Measurements from ENCODE around the gene CBY3. TPM values are rescaled to one million over a fixed set of nuclear protein-coding genes. Genes with fewer than 3 reads are reported as not detected.

The CBY3 gene
- total and polyA plus RNA-seq, 2 of the 13 experiments (the other 11 are each of a cell fraction or from before 2014, with no cell fraction given) = not detected

DNA sequence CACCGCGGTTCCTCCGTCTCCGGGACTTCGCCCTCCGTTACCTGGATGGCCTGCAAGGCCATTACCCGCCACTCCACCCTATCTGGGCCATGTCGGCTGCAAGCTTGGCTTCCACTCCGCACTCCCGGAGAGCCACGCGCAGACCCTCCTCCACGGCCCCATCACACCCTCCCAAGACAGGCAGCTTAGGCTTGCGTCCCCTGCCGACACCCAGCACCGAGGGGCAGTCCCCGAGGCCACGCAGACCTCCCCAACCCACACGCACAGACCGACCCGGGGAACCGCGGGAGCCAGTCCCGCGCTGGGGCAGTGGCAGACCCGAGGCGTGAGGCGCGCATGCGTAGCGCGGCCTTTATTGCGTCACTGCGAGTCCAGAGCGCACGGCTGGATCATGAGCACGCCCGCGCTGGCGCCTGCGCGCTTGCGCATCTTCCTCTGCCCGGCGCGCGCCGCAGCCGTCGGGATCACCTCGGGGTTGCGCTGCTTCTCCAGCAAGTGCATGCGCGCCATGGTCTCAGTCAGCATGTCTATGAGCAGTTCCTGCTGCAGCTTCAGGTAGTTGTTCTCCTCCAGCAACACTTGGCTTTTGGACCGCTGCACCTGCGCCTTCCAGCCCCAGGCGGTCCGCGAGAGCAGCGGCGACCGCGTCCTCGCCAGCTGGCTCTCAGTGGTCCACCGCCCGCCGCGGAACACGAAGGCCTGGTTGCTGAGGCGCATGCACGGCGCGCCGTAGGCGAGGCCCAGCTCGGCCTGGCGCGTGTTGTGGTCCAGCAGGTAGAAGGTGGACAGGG lies 2.4 kb downstream of the CBY3 start (continued):
- TF ChIP-seq SRSF9 (IDR thresholded peaks at IDR 0.05; ENCODE audit: borderline replicate concordance, insufficient read depth, low read depth, low read length, poor library complexity, severe bottlenecking) (no peak), NR1H2 (CRISPR knock-in tag; IDR thresholded peaks at IDR 0.05; ENCODE audit: borderline replicate concordance, low read depth) (peak; percentile 83; the same call in 1 of the 2 replicates), ZMAT3 (CRISPR knock-in tag; conservative IDR thresholded peaks at IDR 0.05) (no peak), SOX13 (IDR thresholded peaks at IDR 0.05) (no peak), SOX13 (CRISPR knock-in tag; conservative IDR thresholded peaks at IDR 0.05 in 1 of 2, IDR thresholded peaks at IDR 0.05 in 1 of 2) (peak in 1 of 2 experiments; percentile 39; a peak in 2 of 4 replicates), HES4 (CRISPR knock-in tag; IDR thresholded peaks at IDR 0.05; ENCODE audit: borderline replicate concordance) (0 out of 2 replicates have a peak, but pooled peaks have one; percentile 40), RFXAP (CRISPR knock-in tag; IDR thresholded peaks at IDR 0.05; ENCODE audit: borderline replicate concordance) (no peak), PAXIP1 (CRISPR knock-in tag; conservative IDR thresholded peaks at IDR 0.05) (peak; percentile 65), ZHX2 (IDR thresholded peaks at IDR 0.05; ENCODE audit: low read depth) (peak; percentile 59; the same call in 1 of the 2 replicates), ZHX2 (CRISPR knock-in tag; IDR thresholded peaks at IDR 0.05; ENCODE audit: borderline replicate concordance) (no peak), TMF1 (CRISPR knock-in tag; IDR thresholded peaks at IDR 0.05; ENCODE audit: low read depth) (peak; percentile 95)
- TF ChIP-seq, protein P1, sequence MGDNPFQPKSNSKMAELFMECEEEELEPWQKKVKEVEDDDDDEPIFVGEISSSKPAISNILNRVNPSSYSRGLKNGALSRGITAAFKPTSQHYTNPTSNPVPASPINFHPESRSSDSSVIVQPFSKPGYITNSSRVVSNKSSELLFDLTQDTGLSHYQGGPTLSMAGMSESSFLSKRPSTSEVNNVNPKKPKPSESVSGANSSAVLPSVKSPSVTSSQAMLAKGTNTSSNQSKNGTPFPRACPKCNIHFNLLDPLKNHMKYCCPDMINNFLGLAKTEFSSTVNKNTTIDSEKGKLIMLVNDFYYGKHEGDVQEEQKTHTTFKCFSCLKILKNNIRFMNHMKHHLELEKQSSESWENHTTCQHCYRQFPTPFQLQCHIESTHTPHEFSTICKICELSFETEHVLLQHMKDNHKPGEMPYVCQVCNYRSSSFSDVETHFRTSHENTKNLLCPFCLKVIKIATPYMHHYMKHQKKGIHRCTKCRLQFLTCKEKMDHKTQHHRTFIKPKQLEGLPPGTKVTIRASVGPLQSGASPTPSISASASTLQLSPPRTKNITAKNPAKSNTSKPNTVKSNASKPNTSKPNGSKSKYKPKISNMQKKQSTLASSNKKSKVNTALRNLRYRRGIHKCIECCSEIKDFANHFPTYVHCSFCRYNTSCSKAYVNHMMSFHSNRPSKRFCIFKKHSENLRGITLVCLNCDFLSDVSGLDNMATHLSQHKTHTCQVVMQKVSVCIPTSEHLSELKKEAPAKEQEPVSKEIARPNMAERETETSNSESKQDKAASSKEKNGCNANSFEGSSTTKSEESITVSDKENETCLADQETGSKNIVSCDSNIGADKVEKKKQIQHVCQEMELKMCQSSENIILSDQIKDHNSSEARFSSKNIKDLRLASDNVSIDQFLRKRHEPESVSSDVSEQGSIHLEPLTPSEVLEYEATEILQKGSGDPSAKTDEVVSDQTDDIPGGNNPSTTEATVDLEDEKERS (CRISPR knock-in tag; IDR thresholded peaks at IDR 0.05) = no peak
- TF ChIP-seq, protein P2, sequence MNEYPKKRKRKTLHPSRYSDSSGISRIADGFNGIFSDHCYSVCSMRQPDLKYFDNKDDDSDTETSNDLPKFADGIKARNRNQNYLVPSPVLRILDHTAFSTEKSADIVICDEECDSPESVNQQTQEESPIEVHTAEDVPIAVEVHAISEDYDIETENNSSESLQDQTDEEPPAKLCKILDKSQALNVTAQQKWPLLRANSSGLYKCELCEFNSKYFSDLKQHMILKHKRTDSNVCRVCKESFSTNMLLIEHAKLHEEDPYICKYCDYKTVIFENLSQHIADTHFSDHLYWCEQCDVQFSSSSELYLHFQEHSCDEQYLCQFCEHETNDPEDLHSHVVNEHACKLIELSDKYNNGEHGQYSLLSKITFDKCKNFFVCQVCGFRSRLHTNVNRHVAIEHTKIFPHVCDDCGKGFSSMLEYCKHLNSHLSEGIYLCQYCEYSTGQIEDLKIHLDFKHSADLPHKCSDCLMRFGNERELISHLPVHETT (CRISPR knock-in tag; conservative IDR thresholded peaks at IDR 0.05) = no peak

Measured in HepG2 (cell line).